SK-N-MC (cell line): ENCODE measurements around the gene KRT17.

Experiments used
- EZH2 ChIP-seq: fragments of 200-600 bp; sonication (generic); IDR thresholded peaks from one replicate; pipeline ENCODE4 v1.6.1; 2017; ENCODE audit warnings: antibody characterized with exemption
- POLR2AphosphoS5 ChIP-seq: IDR thresholded peaks from 2 replicates; pipeline ENCODE4 v1.6.1; 2012; ENCODE audit warnings: mild to moderate bottlenecking, low read depth, low read length, borderline replicate concordance

DNA sequence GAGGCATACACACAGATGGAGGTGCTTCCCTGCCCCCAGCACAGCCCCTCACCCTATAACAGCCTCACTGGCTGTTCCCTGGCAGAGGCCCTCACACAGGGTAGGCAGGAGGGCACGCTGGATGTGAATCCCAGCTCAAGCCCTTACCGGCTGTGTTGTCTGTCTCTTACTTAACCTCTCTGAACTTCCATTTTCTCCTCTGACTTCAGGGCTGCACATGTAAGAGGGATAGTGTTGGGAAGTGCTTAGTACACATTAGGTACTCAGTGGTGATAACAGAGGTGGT, 39.7 kb upstream of the KRT17 start:
- TF ChIP-seq POLR2AphosphoS5 (no peak), EZH2 (no peak)
